GM10266 (cell line): ENCODE results near the gene MARCHF3.

Source experiments
- DNase-seq: peaks from one replicate; pipeline ENCODE4 v3.0.0; 2012; ENCODE audit errors: extremely low spot score
- CTCF ChIP-seq: IDR thresholded peaks from 2 replicates; pipeline ENCODE4 v1.5.1; 2012; ENCODE audit warnings: mild to moderate bottlenecking, low read depth; ENCODE audit not compliant: control insufficient read depth, insufficient read depth; ENCODE audit errors: missing control alignments

Gene MARCHF3

GRCh38 chr5:127002390-127002789 is 28.0 kb downstream of the MARCHF3 start:
- no peak for DNase-seq
- no peak for TF ChIP-seq CTCF

- no peak for TF ChIP-seq CTCF
- DNase-seq, result no peak
Observed at GRCh38 chr5:127001621-127002296, 28.6 kb downstream of the MARCHF3 start.

- DNase-seq, result no peak
- TF ChIP-seq CTCF, result no peak
Observed at GRCh38 chr5:126998895-126999570, 31.3 kb downstream of the MARCHF3 start.

- peak; percentile 45 for TF ChIP-seq CTCF
Observed at GRCh38 chr5:126998201-126998631, 32.1 kb downstream of the MARCHF3 start.

GRCh38 chr5:126995689-126996088 is 34.7 kb downstream of the MARCHF3 start:
- no peak for DNase-seq
- TF ChIP-seq CTCF, result no peak

More at GRCh38 chr5:126998201-126998631, 32.1 kb downstream of the MARCHF3 start:
- peak; percentile 42 for DNase-seq

GRCh38 chr5:126995039-126995438 is 35.3 kb downstream of the MARCHF3 start:
- DNase-seq, result no peak
- no peak for TF ChIP-seq CTCF

- no peak for DNase-seq
- no peak for TF ChIP-seq CTCF
Observed at GRCh38 chr5:126994485-126994884, 35.9 kb downstream of the MARCHF3 start.
